Adrenal gland (tissue), 12 donors: ENCODE data around the gene DOCK9. TPM values are rescaled to one million over a fixed set of nuclear protein-coding genes. Genes with fewer than 3 reads are reported as not detected.
"Not testable (repeated sequence)": the region's sequence is repeated elsewhere in the genome, so short reads cannot be mapped to it uniquely, and the experiment has no call there.

Experiments
- DNase-seq, 7 donors: peaks; one replicate each; pipeline ENCODE4 v3.0.0-alpha.2; 2019 to 2020
- H3K27ac ChIP-seq, 5 donors: fragments of 200-600 bp; sonication (generic) in 4 of 5; 1 replicate in 3 of 5; 2 replicates in 2 of 5; pipeline versions ENCODE4 v1.5.1 to v1.8.0; 2016 to 2020; ENCODE audit warnings: mild to moderate bottlenecking in 1 of 5
- H3K27me3 ChIP-seq: fragments of 200-600 bp; 2 replicates; pipeline ENCODE4 v1.8.0; 2021
- H3K36me3 ChIP-seq, 2 donors: fragments of 200-600 bp; replicated peaks in 1 of 2; 1 replicate in 1 of 2; 2 replicates in 1 of 2; pipeline versions ENCODE4 v1.5.1 to v1.8.0; 2018 to 2022
- H3K4me1 ChIP-seq, 2 donors: fragments of 200-600 bp; replicated peaks in 1 of 2; 1 replicate in 1 of 2; 2 replicates in 1 of 2; pipeline versions ENCODE4 v1.5.1 to v1.8.0; 2018 to 2021
- H3K4me3 ChIP-seq, 4 donors: fragments of 200-600 bp; sonication (generic) in 3 of 4; one replicate each; pipeline ENCODE4 v1.5.1; 2016 to 2018
- H3K9me3 ChIP-seq, 3 donors: fragments of 200-600 bp; sonication (generic) in 1 of 3; replicated peaks in 1 of 3; 1 replicate in 2 of 3; 2 replicates in 1 of 3; pipeline versions ENCODE4 v1.5.1 to v1.8.0; 2016 to 2021
- CTCF ChIP-seq, 6 experiments: fragments of 450-650 bp in 4 of 6; fragments of 200-600 bp in 2 of 6; sonication (generic) in 1 of 6; IDR thresholded peaks; 1 replicate in 5 of 6; 2 replicates in 1 of 6; pipeline versions ENCODE4 v1.5.1 to v1.8.0; 2016 to 2021; ENCODE audit warnings: antibody characterized with exemption in 6 of 6, mild to moderate bottlenecking in 2 of 6, moderate library complexity in 1 of 6
- POLR2A ChIP-seq, 2 donors: fragments of 450-650 bp; IDR thresholded peaks; one replicate each; pipeline ENCODE4 v1.6.1; 2017; ENCODE audit warnings: antibody characterized with exemption in 2 of 2, mild to moderate bottlenecking in 2 of 2, moderate library complexity in 1 of 2
- WGBS, 4 donors: extraction: QIAGEN DNeasy Blood & Tissue Kit in 2 of 4; methylation state at CpG; one replicate each; pipeline versions ENCODE4 v1.1.5 to v1.1.7; 2013 to 2017; 5-methylcytosine and 5-hydroxymethylcytosine counted together
- intact Hi-C, 2 donors: fragments of 100-400 bp; cut with DNase I; formaldehyde crosslinking; loops; one replicate each; pipeline versions ENCODE4 v1.14.1 to v1.15.0; 2022 to 2023
- polyA plus RNA-seq, 3 donors: library from polyadenylated mRNA; stranded (reverse); fragments of 200-250 nt in 2 of 3; fragments of 350-450 nt in 1 of 3; fragmentation: Illumina TruSeq in 1 of 3; extraction: RNeasy Lipid Tissue Mini Kit (QIAGEN cat#74804) in 1 of 3; gene quantifications; one replicate each; pipeline ENCODE4 v1.2.3, GENCODE V29; 2013 to 2014
- total RNA-seq, 9 donors: library from RNA; depleted of rRNA in 4 of 9; stranded (reverse); fragments of >200 nt in 4 of 9; fragments of 120-200 nt in 1 of 9; fragmentation: NEBNext Ultra II Directional in 1 of 9; extraction: Animal tissue kit (Norgen Biotek cat#: 25700) in 1 of 9; gene quantifications; one replicate each; pipeline versions ENCODE4 v1.1.0 to v1.2.4, GENCODE V29; 2013 to 2023
- donor health status: healthy with polysubstance abuse.
- donor health status: Bipolar disorder and iron deficiency.
- donor health status: DM: yes; HTN: yes; CAD: no.
- donor health status: DM: no; HTN: no; CAD: no.
- donor health status: DM: no; HTN: no; CAD: no.
- donor health status: DM: yes; HTN: yes; CAD: no.

DOCK9 gene
- total and polyA plus RNA-seq, 12 donors = 16.2 to 83.4 (median 51.9) TPM

GRCh38 chr13:98896083-98896867 is 81.6 kb downstream of the DOCK9 start:
- peaks cover 10 to 14% of the 10 kb centered on the region in 2 donors for H3K4me1 ChIP-seq
- peak in 4 of 7 donors; percentile 22 to 64 (median 38) for DNase-seq
- intact Hi-C loops = no loop called here
- 46 to 51% (median 50%) methylated on average over 7 to 9 of the region's 9 CpGs for WGBS, 4 donors
- H3K36me3 ChIP-seq = no peaks in the 10 kb centered on the region
- no peaks in the 10 kb centered on the region for H3K9me3 ChIP-seq
- peak overlapping the region in 4 of 5 donors; percentile 30 to 63 (median 52) for H3K27ac ChIP-seq
- H3K27me3 ChIP-seq = no peaks in the 10 kb centered on the region
- TF ChIP-seq POLR2A (IDR thresholded peaks at IDR 0.05) (peak in 1 of 2 donors; percentile 22), CTCF (IDR thresholded peaks at IDR 0.05) (no peak)
- H3K4me3 ChIP-seq = no peak overlapping the region

GRCh38 chr13:98894814-98895213 is 83.0 kb downstream of the DOCK9 start:
- peaks cover 10 to 14% of the 10 kb centered on the region in 2 donors for H3K4me1 ChIP-seq
- WGBS, 4 donors = 93 to 98% (median 97%) methylated on average over 8 of the region's 8 CpGs
- H3K9me3 ChIP-seq, H3K27me3 ChIP-seq, H3K27ac ChIP-seq, intact Hi-C loops, DNase-seq, H3K36me3 ChIP-seq, H3K4me3 ChIP-seq: not testable (repeated sequence)

GRCh38 chr13:98893371-98893770 is 84.5 kb downstream of the DOCK9 start:
- intact Hi-C loops = no loop called here
- no peak overlapping the region for H3K27ac ChIP-seq

GRCh38 chr13:98892821-98893220 is 85.0 kb downstream of the DOCK9 start:
- H3K4me3 ChIP-seq = no peak overlapping the region
- no peak for TF ChIP-seq CTCF (IDR thresholded peaks at IDR 0.05)
- TF ChIP-seq POLR2A (IDR thresholded peaks at IDR 0.05) = no peak

More at GRCh38 chr13:98893371-98893770, 84.5 kb downstream of the DOCK9 start:
- 84 to 92% (median 90%) methylated on average over 5 of the region's 5 CpGs for WGBS, 4 donors
- Histone ChIP-seq H3K4me1 (peaks cover 10 to 14% of the 10 kb centered on the region in 2 donors), H3K9me3 (no peaks in the 10 kb centered on the region), H3K36me3 (no peaks in the 10 kb centered on the region), H3K4me3 (no peak overlapping the region), H3K27me3 (no peaks in the 10 kb centered on the region)
- no peak for DNase-seq
- TF ChIP-seq POLR2A (IDR thresholded peaks at IDR 0.05) (no peak), CTCF (IDR thresholded peaks at IDR 0.05) (no peak)

GRCh38 chr13:98892077-98892476 is 85.8 kb downstream of the DOCK9 start:
- 65 to 73% (median 69%) methylated on average over 3 of the region's 3 CpGs for WGBS, 4 donors
- intact Hi-C loops = no loop called here
- H3K27me3 ChIP-seq = no peaks in the 10 kb centered on the region
- H3K4me3 ChIP-seq = no peak overlapping the region
- no peaks in the 10 kb centered on the region for H3K9me3 ChIP-seq
- peaks cover 7 to 13% of the 10 kb centered on the region in 2 donors for H3K4me1 ChIP-seq
- DNase-seq = no peak
- no peak overlapping the region for H3K27ac ChIP-seq
- no peaks in the 10 kb centered on the region for H3K36me3 ChIP-seq
- TF ChIP-seq CTCF (IDR thresholded peaks at IDR 0.05) = no peak
- TF ChIP-seq POLR2A (IDR thresholded peaks at IDR 0.05) = no peak

More at GRCh38 chr13:98892821-98893220, 85.0 kb downstream of the DOCK9 start:
- H3K36me3 ChIP-seq = no peaks in the 10 kb centered on the region
- H3K27me3 ChIP-seq = no peaks in the 10 kb centered on the region
- no peak for DNase-seq
- 68 to 75% (median 72%) methylated on average over 5 of the region's 5 CpGs for WGBS, 4 donors
- H3K4me1 ChIP-seq = peaks cover 10 to 14% of the 10 kb centered on the region in 2 donors
- intact Hi-C loops = no loop called here
- H3K27ac ChIP-seq = no peak overlapping the region
- H3K9me3 ChIP-seq = no peaks in the 10 kb centered on the region
